ENCODE data around the gene SLAMF8.

Gene SLAMF8

DNA sequence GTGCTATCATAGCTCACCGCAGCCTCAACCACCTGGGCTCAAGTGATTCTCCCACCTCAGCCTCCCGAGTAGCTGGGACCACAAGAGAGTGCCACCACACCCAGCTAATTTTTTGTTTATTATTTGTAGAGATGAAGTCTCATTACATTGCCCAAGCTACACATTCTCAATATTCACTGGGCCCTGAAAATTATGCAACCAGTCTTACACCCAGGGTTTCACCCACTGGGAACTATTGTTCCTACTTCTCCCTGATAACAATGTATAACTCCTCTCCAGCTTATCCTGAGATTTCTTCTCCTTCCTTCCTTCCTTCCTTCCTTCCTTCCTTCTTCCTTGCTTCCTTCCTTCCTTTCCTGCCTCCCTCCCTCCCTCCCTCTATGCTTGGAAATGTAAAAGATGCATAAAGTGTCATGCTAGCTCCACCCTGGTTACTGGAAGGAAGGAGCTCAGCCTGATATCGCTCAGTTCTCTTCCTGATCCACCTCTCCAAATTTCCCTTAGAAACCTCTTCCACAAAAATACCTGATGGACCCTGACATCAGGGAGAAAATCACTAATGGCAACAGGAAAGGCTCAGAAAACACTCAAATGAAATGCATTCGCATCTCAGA is 47.0 kb downstream of the SLAMF8 start:
- no peak for DNase-seq

DNA sequence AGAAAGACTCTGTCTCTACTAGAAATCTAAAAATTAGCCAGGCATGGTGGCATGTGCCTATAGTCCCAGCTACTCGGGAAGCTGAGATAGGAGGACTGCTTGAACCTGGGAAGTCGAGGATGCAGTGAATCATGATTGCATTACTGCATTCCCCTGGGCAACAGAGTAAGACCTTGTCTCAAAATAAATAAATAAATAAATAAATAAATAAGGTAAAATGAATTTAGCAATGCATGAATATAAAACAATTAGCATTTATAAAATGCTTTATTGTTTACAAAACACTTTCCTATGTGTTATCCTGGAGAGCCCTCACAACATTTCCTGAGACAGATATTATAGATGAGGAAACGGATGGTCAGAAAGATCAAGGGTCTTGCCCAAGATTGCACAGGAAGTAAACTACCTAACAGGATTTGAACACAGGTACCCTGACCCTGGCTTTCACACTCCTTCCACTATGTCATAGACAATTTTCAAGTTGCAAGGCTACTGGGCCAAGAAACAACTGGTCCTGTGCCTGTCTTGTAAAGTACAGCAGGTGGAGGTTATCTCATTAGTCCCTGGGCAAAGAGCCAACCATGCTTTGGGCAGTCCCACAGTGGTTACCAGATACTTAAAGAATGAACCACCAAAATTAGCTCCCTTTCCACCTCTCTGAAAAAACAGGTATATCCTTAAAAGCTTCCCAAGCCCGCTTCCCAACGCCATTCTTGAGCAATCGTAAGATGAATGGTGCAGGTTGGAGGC is 51.2 kb downstream of the SLAMF8 start:
- DNase-seq, result peak; percentile 30

DNA sequence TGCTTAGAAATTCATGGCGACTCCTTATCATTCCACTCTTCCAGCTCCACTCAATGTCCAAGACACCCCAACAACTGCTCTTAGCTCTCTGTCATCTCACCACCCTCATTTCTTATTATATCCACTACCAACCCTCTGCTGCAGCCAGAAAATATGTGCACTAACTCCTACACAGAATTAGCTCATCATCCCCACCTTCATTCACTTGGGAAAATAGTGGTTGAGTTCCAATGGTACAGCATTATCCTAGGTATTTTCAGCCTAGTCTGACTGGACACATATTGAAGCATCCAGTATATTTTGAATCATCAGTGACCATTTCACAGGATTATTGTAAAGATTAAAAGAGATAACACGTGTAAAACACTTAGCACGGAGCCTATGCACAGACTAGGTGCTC is 52.5 kb downstream of the SLAMF8 start:
- no peak for DNase-seq

DNA sequence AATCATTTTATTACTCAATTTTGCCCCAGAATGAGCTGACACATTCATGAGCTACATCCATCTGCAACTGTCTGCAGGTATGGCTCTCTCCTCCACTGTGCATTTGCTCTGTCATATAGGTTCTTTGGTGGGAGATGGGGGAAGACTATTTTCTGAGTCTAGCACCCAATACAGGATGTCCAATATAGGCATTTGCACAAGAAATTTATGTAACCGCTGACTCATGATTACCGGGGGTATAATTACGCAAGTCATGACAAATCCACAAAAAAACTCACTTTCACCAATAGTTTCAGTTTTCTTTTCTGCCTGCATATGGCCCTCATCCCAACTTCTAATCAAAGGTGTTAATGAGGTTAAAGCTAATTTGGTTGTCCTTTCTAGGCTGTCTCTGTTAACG is 53.3 kb downstream of the SLAMF8 start:
- no peak for DNase-seq

DNA sequence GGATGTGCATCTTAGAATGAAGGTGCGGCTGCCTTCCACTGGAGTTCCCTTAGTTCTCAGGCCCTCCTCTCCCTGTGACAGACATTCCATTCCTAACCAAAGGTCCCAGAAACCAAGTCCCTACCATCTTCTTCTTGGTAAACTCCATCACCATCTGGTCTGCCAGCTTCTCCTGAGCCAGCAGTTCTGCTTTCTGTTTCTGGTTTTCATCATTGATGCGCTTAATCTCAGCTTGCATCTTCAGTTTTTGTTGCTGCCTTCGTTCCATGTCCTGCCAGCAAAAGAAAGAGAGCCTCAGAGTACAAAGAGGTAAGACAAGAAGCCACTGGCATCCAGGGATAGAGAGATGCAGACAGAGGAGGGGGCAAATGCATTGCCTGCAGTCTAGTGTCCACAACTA is 53.8 kb downstream of the SLAMF8 start:
- DNase-seq, result no peak

DNA sequence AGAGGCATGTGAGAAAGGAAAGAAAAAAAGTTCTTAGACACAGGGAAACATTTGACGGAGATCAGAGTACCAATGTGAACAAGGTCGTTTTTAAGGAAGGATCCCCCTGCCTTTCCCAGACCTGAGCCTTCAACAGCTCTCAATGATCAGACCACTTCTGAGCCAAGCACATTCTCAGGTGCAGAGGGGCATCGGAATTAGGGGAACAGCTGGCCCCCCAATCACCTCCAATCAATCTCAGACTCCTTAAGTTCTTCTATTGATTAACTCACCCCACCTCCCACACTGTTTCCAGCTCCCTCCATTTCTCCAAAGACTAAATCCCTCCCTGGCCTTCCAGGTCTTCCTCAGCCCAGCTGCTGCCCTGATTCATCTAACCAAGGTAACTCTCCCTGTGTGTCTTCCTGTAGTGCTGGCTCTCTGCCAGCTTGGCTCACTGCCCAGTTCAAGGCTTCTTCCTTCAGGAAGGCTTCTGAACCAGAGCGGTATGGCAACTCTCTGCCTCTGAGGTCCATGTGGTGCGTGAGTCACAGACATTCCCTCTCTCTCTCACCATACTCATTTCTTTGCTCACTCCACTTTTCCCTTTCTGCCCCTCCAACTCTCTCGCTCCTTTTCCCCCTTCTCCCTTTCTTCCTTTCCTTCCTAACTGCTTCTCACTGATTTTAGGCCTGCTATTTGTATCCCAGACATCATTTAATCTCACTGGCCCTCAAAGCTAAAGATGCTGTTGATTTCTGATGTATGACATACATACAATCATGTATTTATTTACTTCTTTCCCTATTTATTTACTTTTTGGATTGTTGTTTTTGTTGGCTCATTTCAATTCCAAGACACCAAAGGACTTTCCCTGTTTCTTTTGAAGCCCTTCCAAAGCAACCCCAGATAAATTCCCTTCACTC is 55.2 kb downstream of the SLAMF8 start:
- DNase-seq, result peak; percentile 94

DNA sequence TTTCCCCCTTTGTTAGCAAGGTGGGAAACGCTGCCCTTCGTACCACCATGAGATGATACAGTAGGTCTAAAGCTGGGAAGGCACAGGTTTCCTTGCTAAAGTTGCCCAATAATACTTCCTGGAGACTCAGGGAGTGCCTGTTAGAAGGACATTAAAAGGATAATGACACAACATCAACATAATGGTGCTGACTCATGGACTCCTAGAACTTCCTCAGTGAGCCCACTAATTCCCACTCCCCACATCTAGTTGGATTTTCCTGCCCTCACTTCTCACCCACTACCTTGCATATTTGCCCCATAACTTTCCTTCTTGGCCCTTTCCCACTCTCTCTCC is 55.8 kb downstream of the SLAMF8 start:
- DNase-seq, result no peak

DNA sequence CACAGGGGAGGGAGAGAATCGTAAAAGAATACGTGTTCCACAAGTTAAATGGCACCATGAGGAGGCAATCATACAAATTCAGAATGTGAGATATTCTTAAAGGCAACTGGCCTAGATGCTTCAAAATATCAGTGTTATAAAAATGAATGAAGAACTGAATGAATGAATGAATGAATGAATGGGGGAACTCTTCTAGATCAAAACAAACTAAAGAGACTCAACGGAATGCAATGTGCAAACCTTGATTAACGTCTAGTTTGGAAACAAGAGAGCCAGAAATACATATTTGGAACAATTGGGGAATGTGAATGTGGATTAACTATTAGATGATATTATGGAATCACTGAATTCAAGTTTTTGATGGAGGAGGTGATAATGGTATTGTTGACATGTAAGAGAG is 56.5 kb downstream of the SLAMF8 start:
- DNase-seq, result no peak

DNA sequence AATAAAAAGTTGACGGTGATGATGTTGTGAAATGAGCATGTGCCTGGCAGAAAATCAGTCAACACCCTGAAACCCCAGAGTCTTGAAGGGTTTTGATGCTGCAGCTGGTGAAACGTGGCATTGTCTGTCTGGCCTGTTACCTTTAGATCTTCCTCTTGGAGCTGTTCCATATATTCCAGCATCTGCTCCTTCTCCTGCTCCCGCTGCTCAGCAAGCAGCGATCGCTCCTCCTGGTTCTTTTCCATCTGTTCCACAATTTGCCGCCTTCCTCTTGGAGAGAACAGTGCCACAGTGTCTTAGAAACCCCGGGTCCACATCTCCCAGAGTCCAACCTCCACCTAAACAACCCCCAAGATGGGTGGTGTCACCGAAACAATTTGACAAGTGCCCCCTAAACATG is 57.6 kb downstream of the SLAMF8 start:
- DNase-seq, result no peak
